ENCODE data around the gene B3GNT8. TPM values are rescaled to one million over a fixed set of nuclear protein-coding genes. Genes with fewer than 3 reads are reported as not detected.

The B3GNT8 gene
- total RNA-seq, 2 donors from 2014 or later: 3.6 to 9.1 TPM

- H3K4me3 ChIP-seq: no peak overlapping the region
- intact Hi-C loops (cut with DNase I): no loop called here
- H3K27ac ChIP-seq: peak overlapping the region; percentile 68 to 85 (median 78)
- H3K27me3 ChIP-seq: no peaks in the 10 kb centered on the region
- H3K4me1 ChIP-seq: peaks cover 51% of the 10 kb centered on the region
- WGBS, 2 donors: 72 to 78% methylated on average over 4 of the region's 4 CpGs
- no peaks in the 10 kb centered on the region for H3K9me3 ChIP-seq
- TF ChIP-seq CTCF (IDR thresholded peaks at IDR 0.05) (no peak), POLR2A (IDR thresholded peaks at IDR 0.05) (no peak)
- H3K36me3 ChIP-seq (replicated peaks in 1 of 2; ENCODE audit: insufficient read depth in 1 of 2, low read depth in 2 of 2): no peaks in the 10 kb centered on the region
- DNase-seq (no peak), ATAC-seq (no peak)
Measured at GRCh38 chr19:41408256-41408655, 18.9 kb downstream of the B3GNT8 start.

GRCh38 chr19:41407271-41407670 is 19.9 kb downstream of the B3GNT8 start:
- H3K27ac ChIP-seq: peak overlapping the region in 2 of 4 donors; percentile 24 to 40
- no peak overlapping the region for H3K4me3 ChIP-seq
- H3K4me1 ChIP-seq: peaks cover 54% of the 10 kb centered on the region
- H3K36me3 ChIP-seq (replicated peaks in 1 of 2; ENCODE audit: insufficient read depth in 1 of 2, low read depth in 2 of 2): no peaks in the 10 kb centered on the region
- WGBS, 2 donors: 70 to 74% methylated on average over 4 of the region's 4 CpGs
- no peaks in the 10 kb centered on the region for H3K9me3 ChIP-seq
- DNase-seq (peak in 1 of 4 donors; percentile 46), ATAC-seq (no peak)
- intact Hi-C loops (cut with DNase I): no loop called here
- H3K27me3 ChIP-seq: no peaks in the 10 kb centered on the region
- TF ChIP-seq POLR2A (IDR thresholded peaks at IDR 0.05) (no peak), CTCF (IDR thresholded peaks at IDR 0.05) (no peak)

GRCh38 chr19:41405776-41406175 is 21.4 kb downstream of the B3GNT8 start:
- H3K36me3 ChIP-seq (replicated peaks in 1 of 2; ENCODE audit: insufficient read depth in 1 of 2, low read depth in 2 of 2): no peaks in the 10 kb centered on the region
- H3K9me3 ChIP-seq: no peaks in the 10 kb centered on the region
- H3K4me1 ChIP-seq: peaks cover 40% of the 10 kb centered on the region
- peak overlapping the region in 1 of 4 donors; percentile 21 for H3K27ac ChIP-seq
- no peak for DNase-seq
- H3K4me3 ChIP-seq: no peak overlapping the region
- intact Hi-C loops (cut with DNase I): no loop called here
- 90 to 91% methylated on average over 6 of the region's 6 CpGs for WGBS, 2 donors
- no peak for TF ChIP-seq CTCF (IDR thresholded peaks at IDR 0.05)
- TF ChIP-seq POLR2A (IDR thresholded peaks at IDR 0.05): no peak
- no peaks in the 10 kb centered on the region for H3K27me3 ChIP-seq
- no peak for ATAC-seq

GRCh38 chr19:41403181-41403970 is 23.8 kb downstream of the B3GNT8 start:
- no peaks in the 10 kb centered on the region for H3K9me3 ChIP-seq
- H3K4me1 ChIP-seq: peaks cover 27% of the 10 kb centered on the region
- DNase-seq (no peak), ATAC-seq (peak; percentile 25)
- 41 to 44% methylated on average over 11 to 12 of the region's 12 CpGs for WGBS, 2 donors
- H3K4me3 ChIP-seq: no peak overlapping the region
- H3K27ac ChIP-seq: peak overlapping the region in 1 of 4 donors; percentile 2
- intact Hi-C loops (cut with DNase I): no loop called here
- H3K27me3 ChIP-seq: no peaks in the 10 kb centered on the region
- no peak for TF ChIP-seq POLR2A (IDR thresholded peaks at IDR 0.05)
- TF ChIP-seq CTCF (IDR thresholded peaks at IDR 0.05): no peak
- H3K36me3 ChIP-seq (replicated peaks in 1 of 2; ENCODE audit: insufficient read depth in 1 of 2, low read depth in 2 of 2): no peaks in the 10 kb centered on the region

GRCh38 chr19:41402010-41402409 is 25.2 kb downstream of the B3GNT8 start:
- Histone ChIP-seq H3K9me3 (no peaks in the 10 kb centered on the region), H3K4me1 (peaks cover 26% of the 10 kb centered on the region), H3K27ac (no peak overlapping the region), H3K36me3 (replicated peaks in 1 of 2; ENCODE audit: insufficient read depth in 1 of 2, low read depth in 2 of 2) (no peaks in the 10 kb centered on the region), H3K27me3 (no peaks in the 10 kb centered on the region), H3K4me3 (no peak overlapping the region)
- WGBS, 2 donors: 88 to 95% methylated on average over 3 of the region's 3 CpGs
- intact Hi-C loops (cut with DNase I): no loop called here
- no peak for ATAC-seq
- TF ChIP-seq CTCF (IDR thresholded peaks at IDR 0.05) (no peak), POLR2A (IDR thresholded peaks at IDR 0.05) (no peak)
- no peak for DNase-seq

All from body of pancreas (tissue), 4 donors.